Measurements from ENCODE around the gene SLC25A33.

Gene SLC25A33

DNA sequence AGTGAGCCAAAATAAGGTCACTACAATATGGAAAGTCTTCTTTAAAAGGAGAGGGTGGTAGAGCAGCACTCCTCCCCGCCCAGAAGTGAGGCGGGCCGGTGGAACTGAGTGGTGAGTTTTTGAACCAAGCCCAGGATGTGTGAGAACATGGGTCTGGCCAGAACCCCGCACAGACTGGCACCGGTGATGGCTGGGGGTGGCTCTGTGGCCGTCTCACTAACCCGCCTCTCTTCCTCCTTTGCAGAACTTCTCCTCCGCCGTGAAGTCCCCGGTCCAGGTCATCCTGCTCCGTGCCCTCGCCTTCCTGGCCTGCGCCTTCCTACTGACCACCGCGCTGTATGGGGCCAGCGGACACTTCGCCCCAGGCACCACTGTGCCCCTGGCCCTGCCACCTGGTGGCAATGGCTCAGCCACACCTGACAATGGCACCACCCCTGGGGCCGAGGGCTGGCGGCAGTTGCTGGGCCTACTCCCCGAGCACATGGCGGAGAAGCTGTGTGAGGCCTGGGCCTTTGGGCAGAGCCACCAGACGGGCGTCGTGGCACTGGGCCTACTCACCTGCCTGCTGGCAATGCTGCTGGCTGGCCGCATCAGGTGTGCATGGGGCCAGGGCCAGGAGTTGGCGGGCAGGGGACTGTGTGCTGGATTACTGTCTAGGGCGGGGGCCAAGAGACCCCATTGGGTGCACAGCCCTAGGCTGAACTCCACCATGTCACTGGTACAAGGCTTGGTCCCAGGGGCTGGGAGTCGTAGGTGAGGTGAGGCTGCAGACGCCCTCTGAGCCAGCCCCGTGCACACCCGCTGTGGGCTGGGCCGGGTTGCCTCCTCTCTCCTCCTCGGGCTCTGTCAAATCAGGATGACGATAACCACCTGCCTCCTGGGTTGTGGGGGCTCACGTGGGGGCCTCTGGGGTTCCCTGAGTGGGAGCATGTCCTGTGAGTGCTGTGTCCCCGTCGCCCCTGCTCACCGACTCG lies 61.9 kb downstream of the SLC25A33 start:
- H3K27ac Mint-ChIP-seq, result no peak overlapping the region
- H3K4me1 Mint-ChIP-seq, result no peaks in the 10 kb centered on the region
- H3K4me3 Mint-ChIP-seq, result no peak overlapping the region
- no peaks in the 10 kb centered on the region for H3K9me3 Mint-ChIP-seq
- no peaks in the 10 kb centered on the region for H3K36me3 Mint-ChIP-seq
- no peaks in the 10 kb centered on the region for H3K27me3 Mint-ChIP-seq

DNA sequence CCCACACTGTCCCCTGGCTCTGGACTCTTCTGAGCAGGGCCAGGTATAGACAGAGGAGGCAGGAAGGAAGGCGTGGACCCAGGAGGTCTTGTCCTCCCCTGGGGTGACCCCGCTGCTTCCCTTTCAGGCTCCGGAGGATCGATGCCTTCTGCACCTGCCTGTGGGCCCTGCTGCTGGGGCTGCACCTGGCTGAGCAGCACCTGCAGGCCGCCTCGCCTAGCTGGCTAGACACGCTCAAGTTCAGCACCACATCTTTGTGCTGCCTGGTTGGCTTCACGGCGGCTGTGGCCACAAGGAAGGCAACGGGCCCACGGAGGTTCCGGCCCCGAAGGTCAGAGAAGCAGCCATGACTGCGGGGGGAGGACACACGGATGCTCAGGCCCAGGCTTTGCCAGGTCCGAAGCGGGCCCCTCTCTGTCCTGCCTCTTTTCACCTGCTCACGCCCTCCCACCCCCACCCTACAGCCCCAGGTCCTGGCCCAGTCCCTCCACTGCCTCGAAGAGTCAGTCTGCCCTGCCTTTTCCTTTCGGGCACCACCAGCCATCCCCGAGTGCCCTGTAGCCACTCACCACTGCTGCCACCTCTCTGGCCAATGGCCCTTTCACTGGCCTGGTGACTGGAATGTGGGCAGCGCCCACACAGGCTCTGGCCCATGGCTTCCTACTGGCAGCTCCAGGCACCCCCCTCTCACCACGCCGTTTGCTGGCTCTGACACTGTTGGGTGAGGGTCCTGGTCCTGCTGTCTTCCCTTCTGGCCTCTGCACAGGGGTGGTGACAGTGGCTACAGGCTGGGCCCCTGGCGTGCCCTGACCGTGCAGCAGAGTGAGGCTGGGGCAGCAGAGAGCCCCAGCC lies 62.9 kb downstream of the SLC25A33 start:
- Mint-ChIP-seq H3K27me3 (no peaks in the 10 kb centered on the region), H3K36me3 (no peaks in the 10 kb centered on the region), H3K4me3 (no peak overlapping the region), H3K9me3 (no peaks in the 10 kb centered on the region), H3K4me1 (no peaks in the 10 kb centered on the region), H3K27ac (no peak overlapping the region)

DNA sequence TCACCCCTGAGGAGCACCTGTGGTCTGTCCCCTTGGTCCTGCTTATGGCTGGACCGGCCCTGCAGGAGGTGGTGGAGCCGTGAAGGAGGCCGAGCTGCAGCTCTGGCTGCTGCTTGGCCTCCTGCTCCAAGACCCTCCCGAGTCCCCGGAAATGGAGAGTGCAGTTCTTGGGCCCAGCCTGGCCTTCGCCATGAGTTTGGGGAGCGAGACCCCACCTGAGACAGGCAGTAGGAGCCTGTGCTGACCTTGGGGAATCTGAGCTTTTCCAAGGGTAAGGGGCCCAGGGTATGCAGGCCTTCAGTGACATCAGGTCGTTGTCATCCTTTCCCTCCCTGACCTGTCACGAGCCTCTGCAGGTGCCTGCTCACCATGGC lies 63.5 kb downstream of the SLC25A33 start:
- H3K27me3 Mint-ChIP-seq, result no peaks in the 10 kb centered on the region
- H3K36me3 Mint-ChIP-seq, result no peaks in the 10 kb centered on the region
- no peak overlapping the region for H3K4me3 Mint-ChIP-seq
- H3K27ac Mint-ChIP-seq, result no peak overlapping the region
- H3K9me3 Mint-ChIP-seq, result no peaks in the 10 kb centered on the region
- H3K4me1 Mint-ChIP-seq, result no peaks in the 10 kb centered on the region

DNA sequence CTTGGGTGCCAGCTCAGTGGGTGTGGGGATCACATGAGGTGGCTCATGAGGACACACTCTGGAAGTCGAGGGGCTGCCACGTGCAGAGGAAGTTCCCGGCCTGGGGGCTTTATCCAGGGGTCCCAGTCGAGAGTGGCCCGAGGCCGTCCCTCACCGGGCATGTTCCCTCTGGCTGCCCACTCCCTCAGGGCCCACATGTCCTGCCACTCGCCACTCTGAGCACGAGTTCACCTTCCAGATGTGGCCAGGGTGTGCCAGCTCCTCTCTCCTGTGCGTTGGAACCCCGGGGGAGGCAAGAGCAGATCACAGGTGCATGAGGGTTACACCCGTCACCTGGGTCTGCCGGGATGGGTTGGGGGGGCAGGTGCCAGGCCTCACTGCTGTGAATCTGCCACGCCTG lies 64.0 kb downstream of the SLC25A33 start:
- H3K36me3 Mint-ChIP-seq, result no peaks in the 10 kb centered on the region
- no peaks in the 10 kb centered on the region for H3K27me3 Mint-ChIP-seq
- H3K4me1 Mint-ChIP-seq, result no peaks in the 10 kb centered on the region
- no peak overlapping the region for H3K27ac Mint-ChIP-seq
- no peaks in the 10 kb centered on the region for H3K9me3 Mint-ChIP-seq
- no peak overlapping the region for H3K4me3 Mint-ChIP-seq

DNA sequence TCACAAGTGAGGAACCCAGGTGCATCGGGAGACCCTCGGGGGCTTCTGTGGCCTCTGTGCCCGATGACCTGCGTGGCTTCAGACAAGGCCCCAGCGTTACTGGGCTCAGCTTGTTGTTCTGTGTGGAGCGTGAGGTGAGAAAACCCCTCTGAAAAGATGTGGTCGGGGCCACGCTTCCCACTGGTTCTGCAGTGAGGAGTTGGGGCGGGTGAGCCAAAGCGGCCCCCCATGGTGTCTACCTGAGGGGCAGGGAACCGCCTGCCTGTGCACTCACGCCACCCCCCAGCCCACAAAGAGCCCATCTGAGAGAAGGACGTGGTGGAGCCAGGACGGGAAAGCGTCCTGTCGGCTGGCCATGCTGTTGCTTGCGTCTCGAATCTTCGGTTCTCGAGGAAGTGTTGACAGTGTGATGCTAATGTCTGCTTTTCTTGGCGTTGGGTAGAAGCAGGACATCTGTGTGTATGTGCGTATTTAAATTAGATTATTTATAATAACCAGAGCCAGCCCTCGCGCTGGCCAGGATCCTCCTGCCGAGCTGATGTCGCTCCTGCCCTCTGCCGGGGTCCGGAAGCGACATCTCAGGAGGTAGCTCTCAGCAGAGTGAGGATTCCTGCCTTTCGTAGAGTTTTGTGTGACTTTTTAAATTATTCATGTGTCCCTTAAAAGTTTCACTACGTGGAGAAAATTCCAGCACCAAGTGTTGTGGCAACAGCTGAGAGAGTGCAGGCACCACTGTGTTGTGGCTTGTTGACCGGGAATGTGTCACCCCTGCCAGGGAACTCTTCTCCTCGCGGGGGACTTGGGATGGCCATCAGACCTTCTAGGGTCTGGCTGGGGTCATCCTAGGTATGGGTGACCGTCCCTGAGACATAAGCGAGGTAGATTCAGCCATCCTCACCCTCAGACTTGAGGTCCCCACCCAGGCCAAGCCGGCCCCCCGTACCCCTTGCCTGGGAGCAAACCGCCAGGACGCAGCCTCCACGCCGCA lies 64.8 kb downstream of the SLC25A33 start:
- H3K27me3 Mint-ChIP-seq, result no peaks in the 10 kb centered on the region
- H3K36me3 Mint-ChIP-seq, result no peaks in the 10 kb centered on the region
- H3K27ac Mint-ChIP-seq, result no peak overlapping the region
- no peak overlapping the region for H3K4me3 Mint-ChIP-seq
- H3K4me1 Mint-ChIP-seq, result no peaks in the 10 kb centered on the region
- no peaks in the 10 kb centered on the region for H3K9me3 Mint-ChIP-seq

DNA sequence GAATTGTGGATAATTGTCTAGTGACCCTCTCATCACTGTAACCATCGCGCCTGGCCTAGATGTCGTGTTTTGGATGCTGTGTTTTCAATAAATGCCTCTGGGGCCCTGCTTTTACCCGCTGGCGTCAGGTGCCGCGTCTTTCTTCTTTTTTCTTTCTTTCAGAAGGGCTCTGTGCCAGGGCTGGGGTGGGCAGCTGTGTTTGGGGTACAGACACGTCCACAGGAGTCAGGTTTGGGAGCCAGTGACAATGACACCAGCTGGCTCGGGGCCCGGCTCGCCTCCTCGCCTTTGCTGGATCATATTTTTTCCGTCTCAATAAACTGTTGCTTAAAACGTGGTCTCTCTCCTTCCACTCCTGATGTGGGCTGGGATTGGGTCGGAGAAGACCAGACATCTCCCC lies 65.6 kb downstream of the SLC25A33 start:
- no peaks in the 10 kb centered on the region for H3K36me3 Mint-ChIP-seq
- H3K27ac Mint-ChIP-seq, result no peak overlapping the region
- H3K27me3 Mint-ChIP-seq, result no peaks in the 10 kb centered on the region
- H3K4me3 Mint-ChIP-seq, result no peak overlapping the region
- no peaks in the 10 kb centered on the region for H3K4me1 Mint-ChIP-seq
- H3K9me3 Mint-ChIP-seq, result no peaks in the 10 kb centered on the region

DNA sequence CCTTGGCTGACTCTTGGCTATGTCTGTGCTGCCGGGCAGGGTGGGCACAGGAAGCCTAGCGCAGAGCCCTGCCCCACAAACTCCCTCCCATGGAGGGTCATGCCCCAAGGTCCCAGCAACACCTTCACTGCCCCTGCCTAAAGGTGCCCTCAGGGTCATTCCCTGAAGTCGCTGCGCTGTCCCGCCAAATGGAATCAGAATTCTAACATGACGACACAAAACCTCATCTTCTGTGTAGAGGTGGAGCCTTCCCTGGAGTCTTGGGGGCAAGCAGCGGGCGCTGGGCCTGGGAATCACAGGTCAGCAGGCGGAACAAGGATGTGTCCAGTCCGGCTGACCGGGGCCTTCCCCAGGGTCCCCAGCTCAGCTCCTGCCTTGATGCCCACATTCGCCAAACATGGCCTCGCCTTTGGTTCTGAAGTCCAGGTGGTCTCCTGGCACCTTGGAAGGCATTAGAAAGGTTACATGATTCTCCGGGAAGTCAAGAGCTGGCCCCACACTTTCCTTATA lies 66.7 kb downstream of the SLC25A33 start:
- Mint-ChIP-seq H3K36me3 (no peaks in the 10 kb centered on the region), H3K9me3 (no peaks in the 10 kb centered on the region), H3K4me3 (no peak overlapping the region), H3K4me1 (no peaks in the 10 kb centered on the region), H3K27me3 (no peaks in the 10 kb centered on the region), H3K27ac (no peak overlapping the region)

DNA sequence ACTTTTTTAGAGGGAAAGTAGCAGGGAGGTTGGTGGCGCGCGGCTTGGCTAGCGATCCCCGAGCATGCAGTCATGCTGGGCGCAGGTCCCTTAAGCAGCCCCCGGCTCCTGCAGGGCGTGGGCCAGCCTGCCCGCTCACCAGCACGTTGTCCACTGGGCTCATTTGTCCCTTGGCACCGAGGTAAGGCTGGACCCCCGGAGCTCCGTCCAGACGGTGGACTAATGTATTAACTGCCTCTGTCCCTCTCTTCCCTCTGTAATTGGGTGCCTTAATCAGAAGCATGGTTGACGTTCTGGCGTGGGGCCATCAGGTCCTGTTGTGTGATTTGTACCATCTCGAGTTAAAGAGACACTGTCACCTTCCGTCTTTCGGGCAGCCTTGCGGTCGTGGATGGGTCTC lies 67.2 kb downstream of the SLC25A33 start:
- H3K9me3 Mint-ChIP-seq, result no peaks in the 10 kb centered on the region
- no peak overlapping the region for H3K27ac Mint-ChIP-seq
- H3K4me3 Mint-ChIP-seq, result no peak overlapping the region
- H3K4me1 Mint-ChIP-seq, result no peaks in the 10 kb centered on the region
- no peaks in the 10 kb centered on the region for H3K36me3 Mint-ChIP-seq
- no peaks in the 10 kb centered on the region for H3K27me3 Mint-ChIP-seq

DNA sequence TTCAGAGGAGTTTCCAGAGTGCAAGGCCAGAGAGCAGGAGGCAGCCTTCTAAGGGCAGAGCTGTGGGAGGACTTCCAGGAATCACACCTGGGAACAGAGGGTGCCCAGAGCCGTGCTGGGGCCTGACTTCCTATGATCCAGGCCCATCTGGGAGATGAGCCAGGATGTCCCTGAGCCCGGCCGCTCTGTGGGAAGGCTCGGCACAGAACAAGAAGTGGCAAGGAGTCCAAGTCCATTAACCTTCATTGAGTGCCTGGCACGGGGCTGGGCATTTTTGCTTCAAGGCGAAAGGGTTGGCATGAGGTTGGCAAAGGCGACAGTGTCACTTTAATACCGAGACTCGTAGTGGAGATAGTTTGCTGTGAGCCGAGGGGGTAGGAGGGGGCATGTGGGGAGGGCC lies 67.7 kb downstream of the SLC25A33 start:
- H3K9me3 Mint-ChIP-seq, result no peaks in the 10 kb centered on the region
- H3K4me1 Mint-ChIP-seq, result no peaks in the 10 kb centered on the region
- no peak overlapping the region for H3K4me3 Mint-ChIP-seq
- no peak overlapping the region for H3K27ac Mint-ChIP-seq
- H3K36me3 Mint-ChIP-seq, result no peaks in the 10 kb centered on the region
- no peaks in the 10 kb centered on the region for H3K27me3 Mint-ChIP-seq

DNA sequence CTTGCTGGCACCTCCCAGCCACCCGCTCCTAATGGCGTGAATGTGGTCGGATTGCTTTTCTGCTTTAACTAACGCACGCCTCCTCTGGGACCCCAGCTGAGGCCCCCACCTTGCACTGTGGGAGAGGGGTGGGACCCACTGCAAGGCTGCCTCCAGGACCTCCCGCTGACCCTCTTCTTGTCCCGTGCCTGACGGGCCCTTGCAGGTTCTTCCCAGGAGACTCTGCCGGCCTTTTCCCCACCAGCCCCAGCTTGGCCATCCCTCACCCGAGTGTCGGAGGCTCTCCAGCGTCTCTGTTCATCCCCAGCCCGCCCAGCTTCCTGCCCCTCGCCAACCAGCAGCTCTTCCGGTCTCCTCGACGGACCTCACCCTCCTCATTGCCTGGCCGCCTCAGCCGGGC lies 68.1 kb downstream of the SLC25A33 start:
- Mint-ChIP-seq H3K4me3 (no peak overlapping the region), H3K27me3 (no peaks in the 10 kb centered on the region), H3K36me3 (no peaks in the 10 kb centered on the region), H3K9me3 (no peaks in the 10 kb centered on the region), H3K4me1 (no peaks in the 10 kb centered on the region), H3K27ac (no peak overlapping the region)

DNA sequence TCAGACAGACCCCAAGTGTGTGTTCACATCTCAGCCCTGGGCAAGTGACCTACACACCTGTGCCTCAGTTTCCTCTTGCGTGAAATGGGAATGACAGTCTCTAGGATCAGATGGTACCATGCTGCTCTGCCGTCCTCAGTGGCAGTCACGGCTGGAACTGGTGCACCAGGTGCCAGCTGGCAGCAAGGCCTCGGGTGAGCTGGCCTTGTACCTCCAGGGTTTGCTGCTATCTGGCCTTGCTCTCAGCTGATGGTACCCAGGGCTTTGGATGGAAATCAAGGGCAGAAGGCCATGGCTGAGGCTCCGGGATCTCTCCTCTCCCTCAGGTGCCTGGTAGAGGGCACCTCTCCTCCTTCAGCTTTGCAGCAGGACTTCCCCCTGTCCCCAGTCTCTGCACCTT lies 70.7 kb downstream of the SLC25A33 start:
- Mint-ChIP-seq H3K27me3 (no peaks in the 10 kb centered on the region), H3K9me3 (no peaks in the 10 kb centered on the region), H3K4me1 (no peaks in the 10 kb centered on the region), H3K27ac (no peak overlapping the region), H3K36me3 (no peaks in the 10 kb centered on the region), H3K4me3 (no peak overlapping the region)

DNA sequence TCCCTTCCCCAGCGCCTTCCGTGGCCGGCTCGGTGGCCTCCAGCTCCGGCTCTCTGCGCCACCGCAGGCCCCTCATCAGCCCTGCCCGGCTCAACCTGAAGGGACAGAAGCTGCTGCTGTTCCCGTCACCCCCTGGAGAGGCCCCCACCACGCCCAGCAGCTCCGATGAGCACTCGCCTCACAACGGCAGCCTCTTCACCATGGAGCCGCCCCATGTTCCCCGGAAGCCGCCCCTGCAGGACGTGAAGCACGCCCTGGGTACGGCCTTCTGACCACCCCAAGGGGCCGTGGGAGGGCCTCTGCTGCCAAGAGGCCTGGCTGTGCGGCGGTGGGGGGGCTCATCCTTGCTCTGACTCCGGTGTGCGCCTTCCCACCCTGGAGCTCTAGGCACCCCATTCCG lies 71.3 kb downstream of the SLC25A33 start:
- Mint-ChIP-seq H3K4me3 (no peak overlapping the region), H3K4me1 (no peaks in the 10 kb centered on the region), H3K27me3 (no peaks in the 10 kb centered on the region), H3K27ac (no peak overlapping the region), H3K9me3 (no peaks in the 10 kb centered on the region), H3K36me3 (no peaks in the 10 kb centered on the region)

DNA sequence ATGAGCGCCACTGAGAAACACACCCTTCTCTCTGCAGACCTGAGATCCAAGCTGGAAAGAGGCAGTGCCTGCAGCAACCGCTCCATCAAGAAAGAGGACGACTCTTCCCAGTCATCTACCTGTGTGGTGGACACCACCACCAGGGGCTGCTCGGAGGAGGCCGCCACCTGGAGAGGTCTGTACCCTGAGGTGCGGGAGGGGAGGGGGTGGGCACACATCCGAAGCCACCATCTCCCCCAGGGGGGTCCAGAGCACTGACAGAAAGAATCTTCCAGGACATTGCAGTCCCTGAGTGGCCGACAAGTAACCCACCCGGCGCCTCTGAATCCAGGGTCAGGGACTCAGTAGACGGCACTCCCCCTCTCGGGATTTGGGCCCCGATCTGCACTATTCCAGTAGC lies 72.5 kb downstream of the SLC25A33 start:
- Mint-ChIP-seq H3K27me3 (no peaks in the 10 kb centered on the region), H3K27ac (no peak overlapping the region), H3K36me3 (no peaks in the 10 kb centered on the region), H3K4me3 (no peak overlapping the region), H3K9me3 (no peaks in the 10 kb centered on the region), H3K4me1 (no peaks in the 10 kb centered on the region)

DNA sequence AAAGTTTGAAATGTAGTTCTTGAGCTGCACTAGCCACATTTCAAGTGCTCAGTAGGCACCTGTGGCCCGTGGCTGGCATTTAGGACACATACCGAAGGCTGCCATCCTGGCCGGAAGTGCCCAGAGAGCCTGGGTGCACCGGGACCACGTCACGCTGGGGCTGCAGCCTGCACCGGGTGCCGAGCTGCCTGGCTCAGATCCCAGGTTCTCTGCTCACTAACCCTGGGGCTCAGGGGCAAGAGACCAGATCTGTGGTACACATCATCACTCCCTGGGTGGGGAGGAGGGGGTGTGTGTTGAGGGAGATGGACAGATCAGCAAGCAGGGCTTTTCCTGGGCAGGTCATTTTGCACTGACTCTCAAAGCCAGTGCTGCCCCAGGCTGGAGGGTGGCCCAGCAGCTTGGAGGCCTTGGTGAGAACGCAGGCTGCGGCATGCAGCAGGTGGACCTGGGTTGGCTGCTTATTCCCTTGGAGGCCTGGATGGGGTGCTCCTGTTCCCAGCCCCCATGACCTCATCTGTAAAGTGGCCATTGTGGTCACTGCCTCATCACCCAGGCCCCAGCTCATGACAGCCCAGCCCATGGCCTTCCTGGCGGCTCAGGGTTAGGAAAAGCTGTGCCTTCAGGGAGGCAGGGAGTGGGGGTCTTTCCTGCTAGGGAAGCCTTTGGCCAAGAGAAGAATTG lies 73.0 kb downstream of the SLC25A33 start:
- H3K27ac Mint-ChIP-seq, result no peak overlapping the region
- H3K4me3 Mint-ChIP-seq, result no peak overlapping the region
- H3K36me3 Mint-ChIP-seq, result no peaks in the 10 kb centered on the region
- no peaks in the 10 kb centered on the region for H3K9me3 Mint-ChIP-seq
- no peaks in the 10 kb centered on the region for H3K27me3 Mint-ChIP-seq
- no peaks in the 10 kb centered on the region for H3K4me1 Mint-ChIP-seq

Data from activated naive CD4-positive, alpha-beta T cell treated with anti-CD3 and anti-CD28 coated beads, Interleukin-2, amount 50 U/mL, for 24 hours (primary cell).